SK-N-SH treated with all-trans-retinoic acid at 6 μM for 48 hours (cell line): ENCODE data around the gene SULT1A1.

ENCODE experiments used
- CREB5 ChIP-seq: fragments of 250-450 bp; sonication (Bioruptor Pico); IDR thresholded peaks from 2 replicates; pipeline ENCODE4 v1.5.1; 2020; ENCODE audit warnings: low read depth, mild to moderate bottlenecking, moderate library complexity
- ESRRG ChIP-seq: fragments of 250-450 bp; sonication (Bioruptor Pico); IDR thresholded peaks from 2 replicates; pipeline ENCODE4 v1.6.1; 2021; ENCODE audit warnings: mild to moderate bottlenecking
- ISL1 ChIP-seq: fragments of 250-450 bp; sonication (Bioruptor Pico); IDR thresholded peaks from 2 replicates; pipeline ENCODE4 v2.1.2; 2022; ENCODE audit warnings: mild to moderate bottlenecking, moderate library complexity
- PATZ1 ChIP-seq: fragments of 250-450 bp; sonication (Bioruptor Pico); IDR thresholded peaks from 2 replicates; pipeline ENCODE4 v1.8.0; 2020; ENCODE audit warnings: mild to moderate bottlenecking, moderate library complexity, borderline replicate concordance
- RARB ChIP-seq: fragments of 250-450 bp; sonication (Bioruptor Pico); IDR thresholded peaks from 2 replicates; pipeline ENCODE4 v1.8.0; 2021; ENCODE audit warnings: mild to moderate bottlenecking, moderate library complexity
- TCF4 ChIP-seq: fragments of 250-450 bp; sonication (Bioruptor Pico); IDR thresholded peaks from 2 replicates; pipeline ENCODE4 v1.8.0; 2021; ENCODE audit warnings: mild to moderate bottlenecking, moderate library complexity, borderline replicate concordance
- TSHZ2 ChIP-seq: fragments of 250-450 bp; sonication (Bioruptor Pico); IDR thresholded peaks from 2 replicates; pipeline ENCODE4 v1.5.0; 2020; ENCODE audit warnings: mild to moderate bottlenecking, moderate library complexity
- ZC3H10 ChIP-seq: fragments of 250-450 bp; sonication (Bioruptor Pico); IDR thresholded peaks from 2 replicates; pipeline ENCODE4 v1.5.1; 2021; ENCODE audit warnings: mild to moderate bottlenecking, moderate library complexity
- ZFP3 ChIP-seq: fragments of 250-450 bp; sonication (Bioruptor Pico); IDR thresholded peaks from 2 replicates; pipeline ENCODE4 v1.5.0; 2020; ENCODE audit warnings: mild to moderate bottlenecking, moderate library complexity
- ZFP30 ChIP-seq: fragments of 450-650 bp; formaldehyde crosslinking; IDR thresholded peaks from 2 replicates; pipeline ENCODE4 v1.5.0; 2022; ENCODE audit warnings: mild to moderate bottlenecking, moderate library complexity
- ZNF70 ChIP-seq: fragments of 450-650 bp; formaldehyde crosslinking; IDR thresholded peaks from 2 replicates; pipeline ENCODE4 v1.5.0; 2020; ENCODE audit warnings: mild to moderate bottlenecking, moderate library complexity

- TF ChIP-seq ZNF70 (CRISPR knock-in tag) = no peak
- no peak for TF ChIP-seq ZC3H10 (CRISPR knock-in tag)
- TF ChIP-seq ESRRG (CRISPR knock-in tag) = no peak
- TF ChIP-seq TCF4 (CRISPR knock-in tag) = no peak
- no peak for TF ChIP-seq CREB5 (CRISPR knock-in tag)
- no peak for TF ChIP-seq ZFP3
- no peak for TF ChIP-seq RARB
- TF ChIP-seq TSHZ2 (CRISPR knock-in tag) = no peak
- TF ChIP-seq PATZ1 = no peak
- no peak for TF ChIP-seq ZFP30 (CRISPR knock-in tag)
- no peak for TF ChIP-seq ISL1 (CRISPR knock-in tag)
Observed at GRCh38 chr16:28607116-28607623, 2.7 kb downstream of the SULT1A1 start.
